ENCODE data around the gene SLX1A. TPM values are rescaled to one million over a fixed set of nuclear protein-coding genes. Genes with fewer than 3 reads are reported as not detected.

SLX1A gene
- total and polyA plus RNA-seq, 2 of the 4 experiments (the other 2 are of a cell fraction), result 8.4 to 35.1 TPM

DNA sequence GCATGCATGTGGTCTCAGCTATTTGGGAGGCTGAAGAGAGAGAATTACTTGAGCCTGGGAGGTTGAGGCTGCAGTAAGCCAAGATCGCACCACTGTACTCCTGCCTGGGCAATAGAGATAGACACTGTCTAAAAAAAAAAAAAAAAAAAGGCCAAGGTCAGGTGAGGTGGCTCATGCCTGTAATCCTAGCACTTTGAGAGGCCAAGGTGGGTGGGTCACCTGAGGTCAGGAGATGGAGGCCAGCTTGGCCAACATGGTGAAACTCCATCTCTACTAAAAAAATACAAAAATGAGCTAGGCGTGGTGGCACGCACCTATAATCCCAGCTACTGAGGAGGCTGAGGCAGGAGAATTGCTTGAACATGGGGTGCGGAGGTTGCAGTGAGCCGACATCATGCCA lies 38.5 kb upstream of the SLX1A start:
- Histone ChIP-seq H4K20me1 (ENCODE audit: insufficient read depth, low read length) (no peaks in the 10 kb centered on the region), H2AK9ac (replicated peaks; ENCODE audit: low read depth, low read length, poor library complexity) (no peak overlapping the region), H3K27ac (ENCODE audit: insufficient read depth, low read length) (no peak overlapping the region), H2BK20ac (ENCODE audit: low read depth, low read length) (no peak overlapping the region), H3K9me3 (ENCODE audit: control insufficient read depth, insufficient read depth, low read length) (peaks cover 1% of the 10 kb centered on the region; the same call in 1 of the 2 replicates), H3K23ac (ENCODE audit: low read depth, low read length) (no peak overlapping the region), H3K36me3 (ENCODE audit: control insufficient read depth, insufficient read depth, low read length) (no peaks in the 10 kb centered on the region), H2BK15ac (ENCODE audit: low read depth, low read length) (no peak overlapping the region), H4K8ac (ENCODE audit: low read depth in 2 of 2, low read length in 2 of 2) (no peak overlapping the region), H2AFZ (replicated peaks; ENCODE audit: low read length, poor library complexity) (no peak overlapping the region), H3K14ac (replicated peaks; ENCODE audit: low read depth, low read length) (no peak overlapping the region), H3K4me1 (ENCODE audit: control insufficient read depth, insufficient read depth, low read length) (no peaks in the 10 kb centered on the region), H3K4me3 (ENCODE audit: insufficient read depth, low read depth, low read length) (no peak overlapping the region), H2BK120ac (ENCODE audit: low read depth, low read length) (no peak overlapping the region), H3K56ac (ENCODE audit: extremely low read depth, insufficient read depth, low read length) (no peak overlapping the region), H2BK5ac (ENCODE audit: low read depth, low read length, poor library complexity, severe bottlenecking) (no peak overlapping the region), H4K5ac (ENCODE audit: low read depth, low read length) (no peak overlapping the region), H3K18ac (ENCODE audit: low read depth, low read length) (no peak overlapping the region), H3K27me3 (ENCODE audit: control insufficient read depth, insufficient read depth, low read length) (no peaks in the 10 kb centered on the region; the same call in 1 of the 2 replicates), H2AK5ac (ENCODE audit: low read depth, low read length) (no peak overlapping the region), H3K9me1 (ENCODE audit: insufficient read depth, low read length) (no peaks in the 10 kb centered on the region), H3K9ac (ENCODE audit: low read depth, low read length) (no peak overlapping the region), H3K4me2 (ENCODE audit: low read depth, low read length) (no peak overlapping the region), H3K79me1 (ENCODE audit: low read depth in 1 of 2, low read length in 2 of 2) (no peaks in the 10 kb centered on the region), H3K4ac (ENCODE audit: low read depth, low read length) (no peak overlapping the region), H4K91ac (ENCODE audit: insufficient read depth, low read depth, low read length) (no peak overlapping the region)
- TF ChIP-seq MXI1 (IDR thresholded peaks at IDR 0.05; ENCODE audit: borderline replicate concordance, low read depth, low read length) (no peak), CEBPB (IDR thresholded peaks at IDR 0.05; ENCODE audit: low read depth, low read length) (no peak), RFX5 (IDR thresholded peaks at IDR 0.05; ENCODE audit: low read depth, low read length) (no peak), SMC3 (IDR thresholded peaks at IDR 0.05; ENCODE audit: low read depth, low read length) (no peak), RAD21 (IDR thresholded peaks at IDR 0.05; ENCODE audit: low read length) (no peak), POLR2A (IDR thresholded peaks at IDR 0.05; ENCODE audit: low read depth, low read length) (no peak), RCOR1 (IDR thresholded peaks at IDR 0.05; ENCODE audit: insufficient replicate concordance, low read length) (no peak), BHLHE40 (IDR thresholded peaks at IDR 0.05; ENCODE audit: low read depth, low read length) (no peak), MAZ (IDR thresholded peaks at IDR 0.05; ENCODE audit: borderline replicate concordance, low read depth, low read length) (no peak), FOS (IDR thresholded peaks at IDR 0.05; ENCODE audit: low read depth, low read length) (no peak), NFE2L2 (IDR thresholded peaks at IDR 0.05; ENCODE audit: low read depth, low read length) (no peak), CHD1 (IDR thresholded peaks at IDR 0.05; ENCODE audit: low read depth, low read length) (no peak), MAFK (IDR thresholded peaks at IDR 0.05; ENCODE audit: low read depth, low read length) (no peak)
- TF ChIP-seq, protein P1, sequence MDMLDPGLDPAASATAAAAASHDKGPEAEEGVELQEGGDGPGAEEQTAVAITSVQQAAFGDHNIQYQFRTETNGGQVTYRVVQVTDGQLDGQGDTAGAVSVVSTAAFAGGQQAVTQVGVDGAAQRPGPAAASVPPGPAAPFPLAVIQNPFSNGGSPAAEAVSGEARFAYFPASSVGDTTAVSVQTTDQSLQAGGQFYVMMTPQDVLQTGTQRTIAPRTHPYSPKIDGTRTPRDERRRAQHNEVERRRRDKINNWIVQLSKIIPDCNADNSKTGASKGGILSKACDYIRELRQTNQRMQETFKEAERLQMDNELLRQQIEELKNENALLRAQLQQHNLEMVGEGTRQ (IDR thresholded peaks at IDR 0.05; ENCODE audit: low read depth, low read length), result no peak
- TF ChIP-seq, protein P2, sequence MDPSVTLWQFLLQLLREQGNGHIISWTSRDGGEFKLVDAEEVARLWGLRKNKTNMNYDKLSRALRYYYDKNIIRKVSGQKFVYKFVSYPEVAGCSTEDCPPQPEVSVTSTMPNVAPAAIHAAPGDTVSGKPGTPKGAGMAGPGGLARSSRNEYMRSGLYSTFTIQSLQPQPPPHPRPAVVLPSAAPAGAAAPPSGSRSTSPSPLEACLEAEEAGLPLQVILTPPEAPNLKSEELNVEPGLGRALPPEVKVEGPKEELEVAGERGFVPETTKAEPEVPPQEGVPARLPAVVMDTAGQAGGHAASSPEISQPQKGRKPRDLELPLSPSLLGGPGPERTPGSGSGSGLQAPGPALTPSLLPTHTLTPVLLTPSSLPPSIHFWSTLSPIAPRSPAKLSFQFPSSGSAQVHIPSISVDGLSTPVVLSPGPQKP (IDR thresholded peaks at IDR 0.05; ENCODE audit: borderline replicate concordance, low read depth, low read length), result no peak
- TF ChIP-seq, protein P3, sequence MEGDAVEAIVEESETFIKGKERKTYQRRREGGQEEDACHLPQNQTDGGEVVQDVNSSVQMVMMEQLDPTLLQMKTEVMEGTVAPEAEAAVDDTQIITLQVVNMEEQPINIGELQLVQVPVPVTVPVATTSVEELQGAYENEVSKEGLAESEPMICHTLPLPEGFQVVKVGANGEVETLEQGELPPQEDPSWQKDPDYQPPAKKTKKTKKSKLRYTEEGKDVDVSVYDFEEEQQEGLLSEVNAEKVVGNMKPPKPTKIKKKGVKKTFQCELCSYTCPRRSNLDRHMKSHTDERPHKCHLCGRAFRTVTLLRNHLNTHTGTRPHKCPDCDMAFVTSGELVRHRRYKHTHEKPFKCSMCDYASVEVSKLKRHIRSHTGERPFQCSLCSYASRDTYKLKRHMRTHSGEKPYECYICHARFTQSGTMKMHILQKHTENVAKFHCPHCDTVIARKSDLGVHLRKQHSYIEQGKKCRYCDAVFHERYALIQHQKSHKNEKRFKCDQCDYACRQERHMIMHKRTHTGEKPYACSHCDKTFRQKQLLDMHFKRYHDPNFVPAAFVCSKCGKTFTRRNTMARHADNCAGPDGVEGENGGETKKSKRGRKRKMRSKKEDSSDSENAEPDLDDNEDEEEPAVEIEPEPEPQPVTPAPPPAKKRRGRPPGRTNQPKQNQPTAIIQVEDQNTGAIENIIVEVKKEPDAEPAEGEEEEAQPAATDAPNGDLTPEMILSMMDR (conservative IDR thresholded peaks at IDR 0.05; ENCODE audit: low read depth, low read length), result no peak
- ChIA-PET POLR2A (ENCODE audit: unreplicated experiment) (no interaction called here), CTCF (no interaction called here)
- no peak for ATAC-seq (ENCODE audit: low read depth)
- BruUV-seq (replicated peaks), result no TSS peak
- in situ Hi-C loops (cut with MboI; ENCODE audit: low sequenced_read_pairs), result no loop called here
- no peak for DNase-seq
- dilution Hi-C loops (cut with HindIII; ENCODE audit: low sequenced_read_pairs, unreplicated experiment), result no loop called here
- WGBS, 2 experiments (ENCODE audit: extremely low coverage in 2 of 2, insufficient read length in 1 of 2), result no CpG with 5 or more reads among the region's 5 CpGs
- intact Hi-C loops (cut with micrococcal nuclease), result no loop called here
